ENCODE measurements around the gene ASAP3. TPM values are rescaled to one million over a fixed set of nuclear protein-coding genes. Genes with fewer than 3 reads are reported as not detected.

ASAP3 gene
- total and polyA plus RNA-seq, 4 donors: 8.3 to 25.9 (median 16.7) TPM

GRCh38 chr1:23497777-23498439, 13.9 kb upstream of the ASAP3 start:
- no peak for DNase-seq (ENCODE audit: low spot score)
- 78% methylated on average over 3 of the region's 3 CpGs for whole genome bisulfite sequencing
- Histone ChIP-seq H3K27me3 (ENCODE audit: control insufficient read depth in 4 of 4, insufficient read depth in 4 of 4, low read length in 3 of 4) (no peaks in the 10 kb centered on the region), H3K4me3 (ENCODE audit: low read depth in 1 of 3, low read length in 3 of 3) (no peak overlapping the region), H3K9me3 (ENCODE audit: control insufficient read depth in 4 of 4, low read length in 3 of 4) (no peaks in the 10 kb centered on the region), H3K27ac (ENCODE audit: low read depth in 1 of 2, low read length in 2 of 2) (no peak overlapping the region), H3K9ac (ENCODE audit: low read depth in 1 of 2, low read length in 2 of 2) (peak overlapping the region in 1 of 2 donors; percentile 0), H3K36me3 (ENCODE audit: control insufficient read depth in 4 of 4, insufficient read depth in 3 of 4, low read depth in 1 of 4, low read length in 3 of 4) (no peaks in the 10 kb centered on the region), H3K4me1 (ENCODE audit: control insufficient read depth in 4 of 4, insufficient read depth in 4 of 4, low read length in 3 of 4) (peaks cover 0 to 3% (median 0%) of the 10 kb centered on the region in 4 donors)
- TF ChIP-seq SP1 (IDR thresholded peaks at IDR 0.05) (no peak), FOXA1 (IDR thresholded peaks at IDR 0.05) (peak; percentile 19), TAF1 (conservative IDR thresholded peaks at IDR 0.05) (no peak), NR2F2 (IDR thresholded peaks at IDR 0.05) (no peak), EGR1 (IDR thresholded peaks at IDR 0.05; ENCODE audit: low read depth in 2 of 2) (no peak), HNF4G (IDR thresholded peaks at IDR 0.05) (no peak), FOXA2 (IDR thresholded peaks at IDR 0.05) (peak; percentile 12), HNF4A (conservative IDR thresholded peaks at IDR 0.05) (no peak), REST (IDR thresholded peaks at IDR 0.05) (no peak), YY1 (IDR thresholded peaks at IDR 0.05) (no peak), RAD21 (IDR thresholded peaks at IDR 0.05) (no peak), RXRA (IDR thresholded peaks at IDR 0.05) (no peak), GABPA (IDR thresholded peaks at IDR 0.05 in 1 of 2, conservative IDR thresholded peaks at IDR 0.05 in 1 of 2) (no peak), ATF3 (IDR thresholded peaks at IDR 0.05) (no peak), MAX (IDR thresholded peaks at IDR 0.05) (no peak), JUND (IDR thresholded peaks at IDR 0.05) (no peak)
- TF ChIP-seq, protein P1, sequence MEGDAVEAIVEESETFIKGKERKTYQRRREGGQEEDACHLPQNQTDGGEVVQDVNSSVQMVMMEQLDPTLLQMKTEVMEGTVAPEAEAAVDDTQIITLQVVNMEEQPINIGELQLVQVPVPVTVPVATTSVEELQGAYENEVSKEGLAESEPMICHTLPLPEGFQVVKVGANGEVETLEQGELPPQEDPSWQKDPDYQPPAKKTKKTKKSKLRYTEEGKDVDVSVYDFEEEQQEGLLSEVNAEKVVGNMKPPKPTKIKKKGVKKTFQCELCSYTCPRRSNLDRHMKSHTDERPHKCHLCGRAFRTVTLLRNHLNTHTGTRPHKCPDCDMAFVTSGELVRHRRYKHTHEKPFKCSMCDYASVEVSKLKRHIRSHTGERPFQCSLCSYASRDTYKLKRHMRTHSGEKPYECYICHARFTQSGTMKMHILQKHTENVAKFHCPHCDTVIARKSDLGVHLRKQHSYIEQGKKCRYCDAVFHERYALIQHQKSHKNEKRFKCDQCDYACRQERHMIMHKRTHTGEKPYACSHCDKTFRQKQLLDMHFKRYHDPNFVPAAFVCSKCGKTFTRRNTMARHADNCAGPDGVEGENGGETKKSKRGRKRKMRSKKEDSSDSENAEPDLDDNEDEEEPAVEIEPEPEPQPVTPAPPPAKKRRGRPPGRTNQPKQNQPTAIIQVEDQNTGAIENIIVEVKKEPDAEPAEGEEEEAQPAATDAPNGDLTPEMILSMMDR (IDR thresholded peaks at IDR 0.05; ENCODE audit: low read depth, low read length, missing input control): no peak

GRCh38 chr1:23496490-23497181, 12.7 kb upstream of the ASAP3 start:
- H3K4me1 ChIP-seq (ENCODE audit: control insufficient read depth in 4 of 4, insufficient read depth in 4 of 4, low read length in 3 of 4): peaks cover 0 to 3% (median 0%) of the 10 kb centered on the region in 4 donors
- no peaks in the 10 kb centered on the region for H3K36me3 ChIP-seq (ENCODE audit: control insufficient read depth in 4 of 4, insufficient read depth in 3 of 4, low read depth in 1 of 4, low read length in 3 of 4)
- H3K9me3 ChIP-seq (ENCODE audit: control insufficient read depth in 4 of 4, low read length in 3 of 4): no peaks in the 10 kb centered on the region
- no peak overlapping the region for H3K9ac ChIP-seq (ENCODE audit: low read depth in 1 of 2, low read length in 2 of 2)
- DNase-seq (ENCODE audit: low spot score): no peak
- no peak overlapping the region for H3K4me3 ChIP-seq (ENCODE audit: low read depth in 1 of 3, low read length in 3 of 3)
- H3K27ac ChIP-seq (ENCODE audit: low read depth in 1 of 2, low read length in 2 of 2): no peak overlapping the region
- 79% methylated on average over 7 of the region's 7 CpGs for WGBS
- no peaks in the 10 kb centered on the region for H3K27me3 ChIP-seq (ENCODE audit: control insufficient read depth in 4 of 4, insufficient read depth in 4 of 4, low read length in 3 of 4)
- no peak for TF ChIP-seq ATF3 (IDR thresholded peaks at IDR 0.05)
- TF ChIP-seq HNF4G (IDR thresholded peaks at IDR 0.05): no peak
- TF ChIP-seq FOXA2 (IDR thresholded peaks at IDR 0.05): no peak
- TF ChIP-seq RAD21 (IDR thresholded peaks at IDR 0.05): no peak
- no peak for TF ChIP-seq FOXA1 (IDR thresholded peaks at IDR 0.05)
- TF ChIP-seq JUND (IDR thresholded peaks at IDR 0.05): no peak
- TF ChIP-seq ZBTB33 (IDR thresholded peaks at IDR 0.05): no peak
- TF ChIP-seq YY1 (IDR thresholded peaks at IDR 0.05): no peak
- no peak for TF ChIP-seq TAF1 (conservative IDR thresholded peaks at IDR 0.05)
- TF ChIP-seq REST (IDR thresholded peaks at IDR 0.05): no peak
- no peak for TF ChIP-seq NR2F2 (IDR thresholded peaks at IDR 0.05)
- no peak for TF ChIP-seq MAX (IDR thresholded peaks at IDR 0.05)
